Activated B cell treated with CpG ODN at 0.5 μM for 24 hours (primary cell): ENCODE measurements around the gene CPPED1. TPM values are rescaled to one million over a fixed set of nuclear protein-coding genes. Genes with fewer than 3 reads are reported as not detected.

ENCODE experiments used
- ATAC-seq: fragments of 200-7000 bp; cut with Tn5 transposase; one replicate; pipeline ENCODE4 v1.10.0; 2021; ENCODE audit warnings: low read depth, mild to moderate bottlenecking, moderate library complexity
- CTCF ChIA-PET: fragments of 350-600 bp; sonication (Branson Sonifier 250); formaldehyde crosslinking; loops from one replicate; lab custom pipeline; 2021; ENCODE audit warnings: antibody characterized with exemption; lab: Charles Lee
- POLR2A ChIA-PET: fragments of 350-600 bp; sonication (Branson Sonifier 250); formaldehyde crosslinking; loops from one replicate; lab custom pipeline; 2021; ENCODE audit warnings: antibody characterized with exemption; lab: Charles Lee
- DNase-seq: peaks from one replicate; pipeline ENCODE4 v3.0.0; 2022
- H3K27ac Mint-ChIP-seq: one replicate; pipeline ENCODE4 v1.8.0; 2020; ENCODE audit warnings: mixed read lengths
- H3K27me3 Mint-ChIP-seq: one replicate; pipeline ENCODE4 v1.8.0; 2021; ENCODE audit warnings: mixed read lengths
- H3K36me3 Mint-ChIP-seq: one replicate; pipeline ENCODE4 v1.8.0; 2021; ENCODE audit warnings: low read depth, mixed read lengths
- H3K4me1 Mint-ChIP-seq: one replicate; pipeline ENCODE4 v1.8.0; 2021; ENCODE audit warnings: mixed read lengths
- H3K4me3 Mint-ChIP-seq: one replicate; pipeline ENCODE4 v1.8.0; 2020; ENCODE audit warnings: mild to moderate bottlenecking, mixed read lengths
- H3K9me3 Mint-ChIP-seq: one replicate; pipeline ENCODE4 v1.8.0; 2020; ENCODE audit warnings: mixed read lengths
- CTCF ChIP-seq: fragments of 200-600 bp; IDR thresholded peaks from one replicate; pipeline ENCODE4 v1.8.0; 2022; ENCODE audit warnings: antibody characterized with exemption, mild to moderate bottlenecking
- intact Hi-C: fragments of 100-400 bp; cut with micrococcal nuclease; formaldehyde crosslinking; loops from one replicate; pipeline ENCODE4 v1.15.1; 2024
- total RNA-seq: library from RNA; stranded (reverse); gene quantifications from 2 replicates; pipeline ENCODE4 v1.2.3, GENCODE V29; 2022

CPPED1 gene
- total RNA-seq, 1 donor from 2014 or later: 14.1 TPM

GRCh38 chr16:12680531-12680930 lies 123.2 kb downstream of the CPPED1 start:
- POLR2A ChIA-PET: no interaction called here
- peaks cover 2% of the 10 kb centered on the region for H3K36me3 Mint-ChIP-seq

GRCh38 chr16:12679660-12680272 lies 123.9 kb downstream of the CPPED1 start:
- ChIA-PET CTCF (no interaction called here), POLR2A (no interaction called here)
- DNase-seq (no peak), ATAC-seq (no peak)
- H3K27me3 Mint-ChIP-seq: no peaks in the 10 kb centered on the region
- peaks cover 11% of the 10 kb centered on the region for H3K4me1 Mint-ChIP-seq
- peaks cover 4% of the 10 kb centered on the region for H3K9me3 Mint-ChIP-seq
- peaks cover 2% of the 10 kb centered on the region for H3K36me3 Mint-ChIP-seq
- no peak overlapping the region for H3K4me3 Mint-ChIP-seq
- H3K27ac Mint-ChIP-seq: no peak overlapping the region
- intact Hi-C loops: no loop called here
- TF ChIP-seq CTCF: no peak

More at GRCh38 chr16:12680531-12680930, 123.2 kb downstream of the CPPED1 start:
- no peaks in the 10 kb centered on the region for H3K27me3 Mint-ChIP-seq
- H3K9me3 Mint-ChIP-seq: peaks cover 4% of the 10 kb centered on the region
- TF ChIP-seq CTCF: no peak
- ATAC-seq (no peak), DNase-seq (no peak)
- CTCF ChIA-PET: no interaction called here
- H3K27ac Mint-ChIP-seq: no peak overlapping the region
- H3K4me3 Mint-ChIP-seq: no peak overlapping the region
- peaks cover 11% of the 10 kb centered on the region for H3K4me1 Mint-ChIP-seq
- intact Hi-C loops: no loop called here

- intact Hi-C loops: no loop called here
- peaks cover 4% of the 10 kb centered on the region for H3K9me3 Mint-ChIP-seq
- ChIA-PET CTCF (no interaction called here), POLR2A (no interaction called here)
- no peak for DNase-seq
- no peaks in the 10 kb centered on the region for H3K27me3 Mint-ChIP-seq
- no peak for TF ChIP-seq CTCF
- no peak for ATAC-seq
- peaks cover 11% of the 10 kb centered on the region for H3K4me1 Mint-ChIP-seq
- no peak overlapping the region for H3K4me3 Mint-ChIP-seq
- no peak overlapping the region for H3K27ac Mint-ChIP-seq
- peaks cover 2% of the 10 kb centered on the region for H3K36me3 Mint-ChIP-seq
Measured at GRCh38 chr16:12678983-12679382, 124.7 kb downstream of the CPPED1 start.

- Mint-ChIP-seq H3K4me3 (no peak overlapping the region), H3K27ac (no peak overlapping the region), H3K36me3 (no peaks in the 10 kb centered on the region), H3K9me3 (peaks cover 4% of the 10 kb centered on the region), H3K27me3 (no peaks in the 10 kb centered on the region), H3K4me1 (peaks cover 11% of the 10 kb centered on the region)
- ATAC-seq (no peak), DNase-seq (no peak)
- no peak for TF ChIP-seq CTCF
- POLR2A ChIA-PET: no interaction called here
- CTCF ChIA-PET: no interaction called here
- intact Hi-C loops: no loop called here
Measured at GRCh38 chr16:12677502-12677901, 126.2 kb downstream of the CPPED1 start.

- DNase-seq: no peak
- no peak for ATAC-seq
- peaks cover 4% of the 10 kb centered on the region for H3K9me3 Mint-ChIP-seq
- CTCF ChIA-PET: no interaction called here
- intact Hi-C loops: no loop called here
- H3K4me1 Mint-ChIP-seq: peaks cover 11% of the 10 kb centered on the region
- H3K27ac Mint-ChIP-seq: no peak overlapping the region
- H3K36me3 Mint-ChIP-seq: no peaks in the 10 kb centered on the region
- no peak overlapping the region for H3K4me3 Mint-ChIP-seq
- POLR2A ChIA-PET: no interaction called here
- H3K27me3 Mint-ChIP-seq: no peaks in the 10 kb centered on the region
- no peak for TF ChIP-seq CTCF
Measured at GRCh38 chr16:12675852-12676251, 127.8 kb downstream of the CPPED1 start.
